ENCODE results near the gene OLFM1.

- TF ChIP-seq CTCF (conservative IDR thresholded peaks at IDR 0.05), result no peak
- TF ChIP-seq EZH2 (IDR thresholded peaks at IDR 0.05; ENCODE audit: low read depth), result no peak
Observed at GRCh38 chr9:135084262-135084661, 3.2 kb upstream of the OLFM1 start.

All from PC-9 (cell line).